ENCODE measurements around the gene HMGCLL1.

DNA sequence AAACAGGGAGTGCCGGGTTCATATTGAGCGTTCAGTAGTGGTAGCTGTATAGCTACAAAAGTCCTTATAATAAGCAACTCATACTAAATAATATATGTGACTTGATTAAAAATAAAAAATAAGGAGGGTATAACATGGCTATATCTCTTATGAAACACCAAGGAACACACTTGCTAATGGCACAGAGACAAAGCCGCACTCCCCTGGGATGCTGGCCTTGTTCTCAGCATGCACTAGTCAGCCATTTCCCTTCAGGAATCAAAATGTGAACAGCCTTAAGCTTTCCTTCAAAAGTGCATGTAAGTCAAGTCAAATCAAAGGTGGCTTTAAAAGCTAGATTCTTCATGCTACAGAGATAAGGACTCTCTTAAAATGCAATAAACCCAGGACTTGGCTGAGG, 9.4 kb downstream of the HMGCLL1 start:
- TF ChIP-seq, protein P1, sequence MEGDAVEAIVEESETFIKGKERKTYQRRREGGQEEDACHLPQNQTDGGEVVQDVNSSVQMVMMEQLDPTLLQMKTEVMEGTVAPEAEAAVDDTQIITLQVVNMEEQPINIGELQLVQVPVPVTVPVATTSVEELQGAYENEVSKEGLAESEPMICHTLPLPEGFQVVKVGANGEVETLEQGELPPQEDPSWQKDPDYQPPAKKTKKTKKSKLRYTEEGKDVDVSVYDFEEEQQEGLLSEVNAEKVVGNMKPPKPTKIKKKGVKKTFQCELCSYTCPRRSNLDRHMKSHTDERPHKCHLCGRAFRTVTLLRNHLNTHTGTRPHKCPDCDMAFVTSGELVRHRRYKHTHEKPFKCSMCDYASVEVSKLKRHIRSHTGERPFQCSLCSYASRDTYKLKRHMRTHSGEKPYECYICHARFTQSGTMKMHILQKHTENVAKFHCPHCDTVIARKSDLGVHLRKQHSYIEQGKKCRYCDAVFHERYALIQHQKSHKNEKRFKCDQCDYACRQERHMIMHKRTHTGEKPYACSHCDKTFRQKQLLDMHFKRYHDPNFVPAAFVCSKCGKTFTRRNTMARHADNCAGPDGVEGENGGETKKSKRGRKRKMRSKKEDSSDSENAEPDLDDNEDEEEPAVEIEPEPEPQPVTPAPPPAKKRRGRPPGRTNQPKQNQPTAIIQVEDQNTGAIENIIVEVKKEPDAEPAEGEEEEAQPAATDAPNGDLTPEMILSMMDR (IDR thresholded peaks at IDR 0.05) = no peak
- TF ChIP-seq POLR2AphosphoS5 (IDR thresholded peaks at IDR 0.05) = no peak

Measured in prostate gland (tissue), 2 donors.